CD4-positive, alpha-beta T cell treated with Interleukin-15 for 1 hour (primary cell): ENCODE measurements around the gene FTO.
"Not testable (repeated sequence)": the region's sequence is repeated elsewhere in the genome, so short reads cannot be mapped to it uniquely, and the experiment has no call there.

Experiments
- DNase-seq: peaks from one replicate; pipeline ENCODE4 v3.0.0-alpha.2; 2020

Gene FTO

GRCh38 chr16:54165912-54166865 is 462.2 kb downstream of the FTO start:
- no peak for DNase-seq

- DNase-seq: no peak
Observed at GRCh38 chr16:54169112-54169511, 465.2 kb downstream of the FTO start.

- no peak for DNase-seq
Observed at GRCh38 chr16:54171626-54172537, 467.9 kb downstream of the FTO start.

- no peak for DNase-seq
Observed at GRCh38 chr16:54173490-54173889, 469.5 kb downstream of the FTO start.

GRCh38 chr16:54174201-54174600 is 470.2 kb downstream of the FTO start:
- DNase-seq: no peak

- no peak for DNase-seq
Observed at GRCh38 chr16:54174750-54175149, 470.8 kb downstream of the FTO start.

GRCh38 chr16:54175169-54175551 is 471.2 kb downstream of the FTO start:
- no peak for DNase-seq

GRCh38 chr16:54175552-54176375 is 471.8 kb downstream of the FTO start:
- no peak for DNase-seq

- DNase-seq: no peak
Observed at GRCh38 chr16:54176376-54176901, 472.5 kb downstream of the FTO start.

GRCh38 chr16:54177052-54177861 is 473.3 kb downstream of the FTO start:
- DNase-seq: no peak

- DNase-seq: no peak
Observed at GRCh38 chr16:54177862-54178477, 474.0 kb downstream of the FTO start.

GRCh38 chr16:54178478-54178976 is 474.6 kb downstream of the FTO start:
- no peak for DNase-seq

GRCh38 chr16:54180421-54181359 is 476.7 kb downstream of the FTO start:
- DNase-seq: no peak

- DNase-seq: not testable (repeated sequence)
Observed at GRCh38 chr16:54181683-54182329, 477.9 kb downstream of the FTO start.

- DNase-seq: no peak
Observed at GRCh38 chr16:54185045-54185444, 481.1 kb downstream of the FTO start.

- DNase-seq: no peak
Observed at GRCh38 chr16:54191163-54191562, 487.2 kb downstream of the FTO start.

GRCh38 chr16:54191592-54191991 is 487.6 kb downstream of the FTO start:
- DNase-seq: no peak

- DNase-seq: no peak
Observed at GRCh38 chr16:54193013-54193664, 489.2 kb downstream of the FTO start.
